Esophagus squamous epithelium (tissue), 5 donors: ENCODE results near the gene VEPH1. TPM values are rescaled to one million over a fixed set of nuclear protein-coding genes. Genes with fewer than 3 reads are reported as not detected.

Experiments used
- DNase-seq: peaks from one replicate; lab custom pipeline; 2025; lab: John Stamatoyannopoulos, UW
- H3K27ac ChIP-seq, 4 donors: fragments of 200-600 bp; sonication (generic); one replicate each; pipeline ENCODE4 v1.5.1; 2016 to 2019; ENCODE audit warnings: mild to moderate bottlenecking in 1 of 4
- H3K27me3 ChIP-seq, 4 donors: fragments of 200-600 bp; sonication (generic); 1 replicate in 3 of 4; 2 replicates in 1 of 4; pipeline versions ENCODE4 v1.5.1 to v1.6.0; 2017 to 2021; ENCODE audit warnings: antibody characterized with exemption in 1 of 4
- H3K36me3 ChIP-seq, 3 donors: fragments of 200-600 bp; sonication (generic); one replicate each; pipeline ENCODE4 v1.5.1; 2016 to 2019
- H3K4me1 ChIP-seq, 3 donors: fragments of 200-600 bp; sonication (generic); one replicate each; pipeline ENCODE4 v1.5.1; 2017 to 2019
- H3K4me3 ChIP-seq, 4 donors: fragments of 200-600 bp; sonication (generic); 1 replicate in 3 of 4; 2 replicates in 1 of 4; pipeline ENCODE4 v1.5.1; 2016 to 2019; ENCODE audit warnings: mild to moderate bottlenecking in 2 of 4, moderate library complexity in 1 of 4
- H3K9me3 ChIP-seq, 3 donors: fragments of 200-600 bp; sonication (generic); one replicate each; pipeline ENCODE4 v1.5.1; 2016 to 2019
- CTCF ChIP-seq, 6 experiments: fragments of 450-650 bp in 4 of 6; fragments of 200-600 bp in 2 of 6; sonication (generic) in 2 of 6; IDR thresholded peaks; one replicate each; pipeline ENCODE4 v1.5.1; 2016 to 2019; ENCODE audit warnings: antibody characterized with exemption in 6 of 6, mild to moderate bottlenecking in 4 of 6, moderate library complexity in 4 of 6
- POLR2A ChIP-seq, 4 donors: fragments of 450-650 bp; IDR thresholded peaks; one replicate each; pipeline ENCODE4 v1.6.1; 2017; ENCODE audit warnings: antibody characterized with exemption in 4 of 4, mild to moderate bottlenecking in 4 of 4, moderate library complexity in 3 of 4
- WGBS, 2 donors: methylation state at CpG; one replicate each; pipeline ENCODE4 v1.1.5; 2018; 5-methylcytosine and 5-hydroxymethylcytosine counted together
- intact Hi-C: fragments of 100-400 bp; cut with DNase I; formaldehyde crosslinking; loops from one replicate; pipeline ENCODE4 v1.15.0; 2022
- total RNA-seq, 4 donors: library from RNA; depleted of rRNA; stranded (reverse); fragments of >200 nt; gene quantifications; one replicate each; pipeline ENCODE4 v1.1.0, GENCODE V29; 2016
- donor health status: DM: yes; HTN: yes; CAD: no.

Gene VEPH1
- total RNA-seq, 4 donors from 2014 or later: not detected

GRCh38 chr3:157375342-157375986, 127.8 kb downstream of the VEPH1 start:
- intact Hi-C loops: no loop called here
- 34 to 40% methylated on average over 4 of the region's 4 CpGs for WGBS, 2 donors

GRCh38 chr3:157374933-157375332, 128.3 kb downstream of the VEPH1 start:
- DNase-seq: no peak
- TF ChIP-seq CTCF (IDR thresholded peaks at IDR 0.05) (no peak), POLR2A (IDR thresholded peaks at IDR 0.05) (no peak)
- no peaks in the 10 kb centered on the region for H3K27me3 ChIP-seq
- H3K27ac ChIP-seq: no peak overlapping the region
- H3K9me3 ChIP-seq: no peaks in the 10 kb centered on the region
- WGBS, 2 donors: 75% methylated on average over 3 of the region's 3 CpGs
- no peak overlapping the region for H3K4me3 ChIP-seq
- no peaks in the 10 kb centered on the region for H3K36me3 ChIP-seq
- intact Hi-C loops: no loop called here
- H3K4me1 ChIP-seq: no peaks in the 10 kb centered on the region

More at GRCh38 chr3:157375342-157375986, 127.8 kb downstream of the VEPH1 start:
- Histone ChIP-seq H3K36me3 (no peaks in the 10 kb centered on the region), H3K9me3 (no peaks in the 10 kb centered on the region), H3K4me3 (no peak overlapping the region), H3K27ac (no peak overlapping the region), H3K4me1 (no peaks in the 10 kb centered on the region), H3K27me3 (no peaks in the 10 kb centered on the region)
- TF ChIP-seq POLR2A (IDR thresholded peaks at IDR 0.05): no peak
- no peak for TF ChIP-seq CTCF (IDR thresholded peaks at IDR 0.05)
- DNase-seq: no peak

GRCh38 chr3:157373783-157374182, 129.4 kb downstream of the VEPH1 start:
- H3K4me3 ChIP-seq: no peak overlapping the region
- 65 to 66% methylated on average over 6 of the region's 6 CpGs for WGBS, 2 donors
- H3K27ac ChIP-seq: no peak overlapping the region
- H3K27me3 ChIP-seq: no peaks in the 10 kb centered on the region
- H3K4me1 ChIP-seq: no peaks in the 10 kb centered on the region
- no peak for DNase-seq
- no peaks in the 10 kb centered on the region for H3K36me3 ChIP-seq
- TF ChIP-seq POLR2A (IDR thresholded peaks at IDR 0.05) (no peak), CTCF (IDR thresholded peaks at IDR 0.05) (no peak)
- no peaks in the 10 kb centered on the region for H3K9me3 ChIP-seq
- intact Hi-C loops: no loop called here

- Histone ChIP-seq H3K36me3 (no peaks in the 10 kb centered on the region), H3K27ac (no peak overlapping the region), H3K27me3 (no peaks in the 10 kb centered on the region), H3K4me3 (no peak overlapping the region), H3K4me1 (no peaks in the 10 kb centered on the region), H3K9me3 (no peaks in the 10 kb centered on the region)
- intact Hi-C loops: no loop called here
- WGBS, 2 donors: 68 to 74% methylated on average over 2 of the region's 2 CpGs
- no peak for TF ChIP-seq POLR2A (IDR thresholded peaks at IDR 0.05)
- TF ChIP-seq CTCF (IDR thresholded peaks at IDR 0.05): no peak
- no peak for DNase-seq
Measured at GRCh38 chr3:157370867-157371266, 132.3 kb downstream of the VEPH1 start.

GRCh38 chr3:157369727-157370421, 133.3 kb downstream of the VEPH1 start:
- Histone ChIP-seq H3K27ac (no peak overlapping the region), H3K4me1 (no peaks in the 10 kb centered on the region), H3K27me3 (no peaks in the 10 kb centered on the region), H3K4me3 (no peak overlapping the region), H3K9me3 (no peaks in the 10 kb centered on the region), H3K36me3 (no peaks in the 10 kb centered on the region)
- DNase-seq: no peak
- 18 to 23% methylated on average over 4 of the region's 4 CpGs for WGBS, 2 donors
- no peak for TF ChIP-seq POLR2A (IDR thresholded peaks at IDR 0.05)
- no peak for TF ChIP-seq CTCF (IDR thresholded peaks at IDR 0.05)
- intact Hi-C loops: no loop called here
